Renal cortex interstitium (tissue), 11 donors: ENCODE data around the gene SLC6A3. TPM values are rescaled to one million over a fixed set of nuclear protein-coding genes. Genes with fewer than 3 reads are reported as not detected.
"Not testable (repeated sequence)": the region's sequence is repeated elsewhere in the genome, so short reads cannot be mapped to it uniquely, and the experiment has no call there.

Source experiments
- DNase-seq, 11 donors: peaks; one replicate each; pipeline ENCODE4 v3.0.0-alpha.2; 2013; ENCODE audit warnings: low read depth in 9 of 11, low spot score in 4 of 11; ENCODE audit errors: extremely low read depth in 1 of 11
- polyA plus RNA-seq, 3 donors: library from polyadenylated mRNA; unstranded; fragments of 120-200 nt; gene quantifications; one replicate each; pipeline ENCODE4 v1.2.1, GENCODE V29; 2013; ENCODE audit not compliant: insufficient read length in 3 of 3

The SLC6A3 gene
- polyA plus RNA-seq, 3 donors, result 0.24 to 0.45 (median 0.31) TPM

GRCh38 chr5:1467341-1468246 is 22.4 kb upstream of the SLC6A3 start:
- DNase-seq, result no peak

GRCh38 chr5:1466631-1467265 is 21.5 kb upstream of the SLC6A3 start:
- DNase-seq, result no peak

GRCh38 chr5:1465966-1466471 is 20.8 kb upstream of the SLC6A3 start:
- no peak for DNase-seq

GRCh38 chr5:1465117-1465516 is 19.9 kb upstream of the SLC6A3 start:
- DNase-seq, result no peak

GRCh38 chr5:1464511-1464910 is 19.3 kb upstream of the SLC6A3 start:
- no peak for DNase-seq

GRCh38 chr5:1464096-1464446 is 18.8 kb upstream of the SLC6A3 start:
- DNase-seq, result no peak

GRCh38 chr5:1463326-1464095 is 18.3 kb upstream of the SLC6A3 start:
- DNase-seq, result no peak

GRCh38 chr5:1462358-1462757 is 17.1 kb upstream of the SLC6A3 start:
- DNase-seq, result no peak

- DNase-seq, result no peak
Observed at GRCh38 chr5:1461396-1461795, 16.2 kb upstream of the SLC6A3 start.

GRCh38 chr5:1460054-1460682 is 14.9 kb upstream of the SLC6A3 start:
- DNase-seq, result no peak

- DNase-seq, result not testable (repeated sequence)
Observed at GRCh38 chr5:1459435-1459834, 14.2 kb upstream of the SLC6A3 start.

- not testable (repeated sequence) for DNase-seq
Observed at GRCh38 chr5:1456110-1456881, 11.1 kb upstream of the SLC6A3 start.

GRCh38 chr5:1453613-1454012 is 8.4 kb upstream of the SLC6A3 start:
- no peak for DNase-seq

GRCh38 chr5:1449081-1449630 is 3.9 kb upstream of the SLC6A3 start:
- no peak for DNase-seq

GRCh38 chr5:1448511-1449011 is 3.3 kb upstream of the SLC6A3 start:
- no peak for DNase-seq

GRCh38 chr5:1447671-1448361 is 2.6 kb upstream of the SLC6A3 start:
- no peak for DNase-seq

GRCh38 chr5:1446602-1447343 is 1.5 kb upstream of the SLC6A3 start:
- no peak for DNase-seq
